Measurements from ENCODE around the gene HINFP. TPM values are rescaled to one million over a fixed set of nuclear protein-coding genes. Genes with fewer than 3 reads are reported as not detected.

Gene HINFP
- total RNA-seq, 2 donors from 2014 or later: 11.9 to 28.3 TPM

GRCh38 chr11:119172513-119172912 lies 51.1 kb downstream of the HINFP start:
- ATAC-seq: no peak
- H3K4me3 ChIP-seq: no peak overlapping the region
- intact Hi-C loops (cut with DNase I): no loop called here
- peak in 1 of 4 donors; percentile 22 for DNase-seq
- H3K9me3 ChIP-seq: no peaks in the 10 kb centered on the region
- WGBS, 2 donors: 84 to 100% methylated on average over 1 to 2 of the region's 2 CpGs
- H3K36me3 ChIP-seq (replicated peaks in 1 of 2; ENCODE audit: insufficient read depth in 1 of 2, low read depth in 2 of 2): peaks cover 0 to 3% of the 10 kb centered on the region in 2 donors
- H3K27me3 ChIP-seq: no peaks in the 10 kb centered on the region
- no peak overlapping the region for H3K27ac ChIP-seq
- peaks cover 21% of the 10 kb centered on the region for H3K4me1 ChIP-seq
- TF ChIP-seq, protein P1, sequence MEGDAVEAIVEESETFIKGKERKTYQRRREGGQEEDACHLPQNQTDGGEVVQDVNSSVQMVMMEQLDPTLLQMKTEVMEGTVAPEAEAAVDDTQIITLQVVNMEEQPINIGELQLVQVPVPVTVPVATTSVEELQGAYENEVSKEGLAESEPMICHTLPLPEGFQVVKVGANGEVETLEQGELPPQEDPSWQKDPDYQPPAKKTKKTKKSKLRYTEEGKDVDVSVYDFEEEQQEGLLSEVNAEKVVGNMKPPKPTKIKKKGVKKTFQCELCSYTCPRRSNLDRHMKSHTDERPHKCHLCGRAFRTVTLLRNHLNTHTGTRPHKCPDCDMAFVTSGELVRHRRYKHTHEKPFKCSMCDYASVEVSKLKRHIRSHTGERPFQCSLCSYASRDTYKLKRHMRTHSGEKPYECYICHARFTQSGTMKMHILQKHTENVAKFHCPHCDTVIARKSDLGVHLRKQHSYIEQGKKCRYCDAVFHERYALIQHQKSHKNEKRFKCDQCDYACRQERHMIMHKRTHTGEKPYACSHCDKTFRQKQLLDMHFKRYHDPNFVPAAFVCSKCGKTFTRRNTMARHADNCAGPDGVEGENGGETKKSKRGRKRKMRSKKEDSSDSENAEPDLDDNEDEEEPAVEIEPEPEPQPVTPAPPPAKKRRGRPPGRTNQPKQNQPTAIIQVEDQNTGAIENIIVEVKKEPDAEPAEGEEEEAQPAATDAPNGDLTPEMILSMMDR (IDR thresholded peaks at IDR 0.05): no peak
- no peak for TF ChIP-seq POLR2A (IDR thresholded peaks at IDR 0.05)

GRCh38 chr11:119173453-119173852 lies 52.1 kb downstream of the HINFP start:
- Histone ChIP-seq H3K36me3 (replicated peaks in 1 of 2; ENCODE audit: insufficient read depth in 1 of 2, low read depth in 2 of 2) (peaks cover 0 to 5% of the 10 kb centered on the region in 2 donors), H3K9me3 (no peaks in the 10 kb centered on the region), H3K4me1 (peaks cover 21% of the 10 kb centered on the region), H3K4me3 (no peak overlapping the region), H3K27me3 (no peaks in the 10 kb centered on the region), H3K27ac (no peak overlapping the region)
- ATAC-seq (no peak), DNase-seq (no peak)
- TF ChIP-seq POLR2A (IDR thresholded peaks at IDR 0.05): no peak
- TF ChIP-seq, protein P1 (IDR thresholded peaks at IDR 0.05): no peak
- 86 to 99% methylated on average over 15 to 21 of the region's 21 CpGs for WGBS, 2 donors
- intact Hi-C loops (cut with DNase I): no loop called here

DNA sequence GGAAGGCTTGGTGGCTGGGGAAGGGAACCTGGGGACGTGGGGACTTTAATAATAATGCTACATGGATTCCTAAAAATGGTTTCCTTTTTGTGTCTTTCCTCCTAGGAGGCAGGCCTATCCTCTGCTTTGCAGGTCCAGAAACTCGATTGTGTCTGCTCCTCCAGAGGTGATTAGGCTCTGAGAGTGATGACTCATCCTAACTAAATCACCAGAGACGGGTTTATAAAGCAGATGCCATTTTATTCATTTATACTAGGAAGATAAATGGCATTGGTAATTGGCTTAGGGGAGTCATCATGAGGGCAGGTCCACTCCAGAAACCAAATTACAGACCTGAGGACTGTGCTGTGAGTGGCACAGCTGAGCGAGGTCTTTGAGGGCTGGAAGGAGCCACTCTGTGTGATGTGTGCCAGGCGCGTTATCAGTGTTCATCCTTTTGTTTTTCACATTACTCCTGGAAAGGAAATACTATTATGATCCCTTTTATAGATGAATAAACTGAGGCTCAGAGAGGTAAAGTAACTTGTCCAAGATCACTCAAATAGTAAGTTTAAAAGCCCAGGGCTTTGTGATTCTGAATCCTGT lies 54.2 kb downstream of the HINFP start:
- Histone ChIP-seq H3K27me3 (no peaks in the 10 kb centered on the region), H3K4me1 (peaks cover 10% of the 10 kb centered on the region), H3K27ac (no peak overlapping the region), H3K9me3 (no peaks in the 10 kb centered on the region), H3K36me3 (replicated peaks in 1 of 2; ENCODE audit: insufficient read depth in 1 of 2, low read depth in 2 of 2) (peaks cover 0 to 7% of the 10 kb centered on the region in 2 donors), H3K4me3 (no peak overlapping the region)
- DNase-seq: no peak
- WGBS, 2 donors: 74 to 76% methylated on average over 6 of the region's 6 CpGs
- TF ChIP-seq, protein P1 (IDR thresholded peaks at IDR 0.05): no peak
- intact Hi-C loops (cut with DNase I): no loop called here
- ATAC-seq: no peak

DNA sequence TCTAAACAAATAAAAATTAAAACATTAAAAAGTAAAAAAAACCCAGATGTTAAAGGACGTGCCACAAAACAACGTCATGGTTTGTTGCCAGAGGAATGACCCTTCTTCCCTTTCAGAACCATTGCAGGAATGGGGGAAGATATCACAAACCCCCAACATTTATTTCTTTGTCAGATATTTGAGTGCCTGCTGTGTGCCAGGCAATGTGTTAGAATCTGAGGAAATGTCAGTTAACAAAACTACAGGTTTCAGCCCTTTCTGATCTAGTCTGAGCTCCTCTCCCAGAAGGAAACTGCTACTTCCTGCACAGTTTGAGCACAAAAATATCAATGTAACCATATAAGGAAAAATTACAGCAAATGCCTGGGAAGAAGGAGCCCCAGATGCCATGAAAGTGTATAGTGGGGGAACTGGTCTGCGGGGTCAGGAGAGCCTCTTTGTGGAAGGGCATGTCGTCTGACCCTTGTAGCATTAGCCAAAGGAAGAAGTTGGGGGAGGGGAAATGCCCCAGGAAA lies 56.8 kb downstream of the HINFP start:
- WGBS, 2 donors: 67 to 87% methylated on average over 4 of the region's 4 CpGs
- Histone ChIP-seq H3K27ac (no peak overlapping the region), H3K4me3 (no peak overlapping the region), H3K9me3 (no peaks in the 10 kb centered on the region), H3K27me3 (no peaks in the 10 kb centered on the region), H3K4me1 (no peaks in the 10 kb centered on the region), H3K36me3 (replicated peaks in 1 of 2; ENCODE audit: insufficient read depth in 1 of 2, low read depth in 2 of 2) (peaks cover 0 to 9% of the 10 kb centered on the region in 2 donors)
- DNase-seq: no peak
- TF ChIP-seq POLR2A (IDR thresholded peaks at IDR 0.05): no peak
- TF ChIP-seq, protein P1 (IDR thresholded peaks at IDR 0.05): no peak
- no peak for ATAC-seq
- intact Hi-C loops (cut with DNase I): no loop called here

- no peak for ATAC-seq
- 88 to 92% methylated on average over 5 to 6 of the region's 6 CpGs for WGBS, 2 donors
- DNase-seq: no peak
- Histone ChIP-seq H3K4me1 (no peaks in the 10 kb centered on the region), H3K27ac (no peak overlapping the region), H3K4me3 (no peak overlapping the region), H3K36me3 (replicated peaks in 1 of 2; ENCODE audit: insufficient read depth in 1 of 2, low read depth in 2 of 2) (peaks cover 0 to 9% of the 10 kb centered on the region in 2 donors), H3K9me3 (no peaks in the 10 kb centered on the region), H3K27me3 (no peaks in the 10 kb centered on the region)
- intact Hi-C loops (cut with DNase I): no loop called here
- TF ChIP-seq, protein P1 (IDR thresholded peaks at IDR 0.05): no peak
- TF ChIP-seq POLR2A (IDR thresholded peaks at IDR 0.05): no peak
Observed at GRCh38 chr11:119179342-119179741, 58.0 kb downstream of the HINFP start.

Data from body of pancreas (tissue), 4 donors.